Suprapubic skin (tissue), 4 donors: ENCODE measurements around the gene PARD6B. TPM values are rescaled to one million over a fixed set of nuclear protein-coding genes. Genes with fewer than 3 reads are reported as not detected.
"Not testable (repeated sequence)": the region's sequence is repeated elsewhere in the genome, so short reads cannot be mapped to it uniquely, and the experiment has no call there.

Source experiments
- DNase-seq, 2 donors: peaks; one replicate each; pipeline ENCODE4 v3.0.0-alpha.2; 2019; ENCODE audit warnings: low spot score in 2 of 2
- H3K27ac ChIP-seq: fragments of 200-600 bp; sonication (generic); one replicate; pipeline ENCODE4 v1.5.1; 2019
- H3K27me3 ChIP-seq: fragments of 200-600 bp; sonication (generic); one replicate; pipeline ENCODE4 v1.5.1; 2019
- H3K36me3 ChIP-seq: fragments of 200-600 bp; sonication (generic); one replicate; pipeline ENCODE4 v1.5.1; 2019
- H3K4me1 ChIP-seq: fragments of 200-600 bp; sonication (generic); one replicate; pipeline ENCODE4 v1.5.1; 2019
- H3K4me3 ChIP-seq: fragments of 200-600 bp; sonication (generic); one replicate; pipeline ENCODE4 v1.5.1; 2019; ENCODE audit warnings: mild to moderate bottlenecking
- H3K9me3 ChIP-seq: fragments of 200-600 bp; sonication (generic); one replicate; pipeline ENCODE4 v1.5.1; 2019
- EP300 ChIP-seq: sonication (generic); formaldehyde crosslinking; IDR thresholded peaks from one replicate; pipeline ENCODE4 v1.6.1; 2017; ENCODE audit warnings: antibody characterized with exemption
- POLR2A ChIP-seq, 2 donors: fragments of 450-650 bp; IDR thresholded peaks; one replicate each; pipeline ENCODE4 v1.6.1; 2017; ENCODE audit warnings: antibody characterized with exemption in 2 of 2, mild to moderate bottlenecking in 2 of 2, moderate library complexity in 2 of 2
- POLR2AphosphoS5 ChIP-seq, 3 donors: sonication (generic); formaldehyde crosslinking; IDR thresholded peaks; one replicate each; pipeline ENCODE4 v1.6.1; 2017; ENCODE audit warnings: antibody characterized with exemption in 3 of 3
- WGBS: methylation state at CpG from one replicate; pipeline ENCODE4 v1.1.5; 2018; 5-methylcytosine and 5-hydroxymethylcytosine counted together
- total RNA-seq, 4 donors: library from RNA; depleted of rRNA; stranded (reverse); fragments of >200 nt; gene quantifications; one replicate each; pipeline ENCODE4 v1.1.0, GENCODE V29; 2016
- TF ChIP-seq, protein P1 (sequence below), 2 donors: fragments of 200-600 bp in 1 of 2; fragments of 450-650 bp in 1 of 2; sonication (generic) in 1 of 2; IDR thresholded peaks; one replicate each; pipeline ENCODE4 v1.5.1; 2016 to 2019; ENCODE audit warnings: antibody characterized with exemption in 2 of 2, mild to moderate bottlenecking in 1 of 2, moderate library complexity in 1 of 2

The PARD6B gene
- total RNA-seq, 4 donors from 2014 or later: 7.6 to 10.3 (median 8.4) TPM

DNA sequence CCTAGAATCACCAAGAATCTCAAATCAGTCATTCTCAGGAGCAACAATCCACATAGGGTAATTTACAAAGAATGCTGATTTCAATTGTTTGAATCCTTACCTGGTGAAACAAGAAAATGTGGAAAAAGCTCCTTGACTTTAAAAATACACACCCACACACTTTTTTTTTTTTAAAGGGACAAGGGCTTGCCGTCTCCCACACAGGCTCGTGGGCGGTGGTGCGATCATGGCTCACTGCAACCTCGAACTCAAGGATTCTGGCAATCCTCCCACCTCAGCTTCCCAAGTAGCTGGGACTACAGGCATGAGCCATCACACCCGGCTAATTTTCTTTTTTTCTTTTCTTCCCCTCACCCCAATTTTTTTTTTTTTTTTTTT, 30.7 kb downstream of the PARD6B start:
- H3K27me3 ChIP-seq: no peaks in the 10 kb centered on the region
- no peak overlapping the region for H3K4me3 ChIP-seq
- 45% methylated on average over 6 of the region's 6 CpGs for WGBS
- no peaks in the 10 kb centered on the region for H3K36me3 ChIP-seq
- no peak for DNase-seq
- TF ChIP-seq EP300 (no peak), POLR2AphosphoS5 (IDR thresholded peaks at IDR 0.05) (no peak), POLR2A (IDR thresholded peaks at IDR 0.05) (no peak)
- TF ChIP-seq, protein P1, sequence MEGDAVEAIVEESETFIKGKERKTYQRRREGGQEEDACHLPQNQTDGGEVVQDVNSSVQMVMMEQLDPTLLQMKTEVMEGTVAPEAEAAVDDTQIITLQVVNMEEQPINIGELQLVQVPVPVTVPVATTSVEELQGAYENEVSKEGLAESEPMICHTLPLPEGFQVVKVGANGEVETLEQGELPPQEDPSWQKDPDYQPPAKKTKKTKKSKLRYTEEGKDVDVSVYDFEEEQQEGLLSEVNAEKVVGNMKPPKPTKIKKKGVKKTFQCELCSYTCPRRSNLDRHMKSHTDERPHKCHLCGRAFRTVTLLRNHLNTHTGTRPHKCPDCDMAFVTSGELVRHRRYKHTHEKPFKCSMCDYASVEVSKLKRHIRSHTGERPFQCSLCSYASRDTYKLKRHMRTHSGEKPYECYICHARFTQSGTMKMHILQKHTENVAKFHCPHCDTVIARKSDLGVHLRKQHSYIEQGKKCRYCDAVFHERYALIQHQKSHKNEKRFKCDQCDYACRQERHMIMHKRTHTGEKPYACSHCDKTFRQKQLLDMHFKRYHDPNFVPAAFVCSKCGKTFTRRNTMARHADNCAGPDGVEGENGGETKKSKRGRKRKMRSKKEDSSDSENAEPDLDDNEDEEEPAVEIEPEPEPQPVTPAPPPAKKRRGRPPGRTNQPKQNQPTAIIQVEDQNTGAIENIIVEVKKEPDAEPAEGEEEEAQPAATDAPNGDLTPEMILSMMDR (IDR thresholded peaks at IDR 0.05): no peak
- H3K4me1 ChIP-seq: peaks cover 22% of the 10 kb centered on the region
- H3K9me3 ChIP-seq: no peaks in the 10 kb centered on the region
- H3K27ac ChIP-seq: peak overlapping the region; percentile 75

DNA sequence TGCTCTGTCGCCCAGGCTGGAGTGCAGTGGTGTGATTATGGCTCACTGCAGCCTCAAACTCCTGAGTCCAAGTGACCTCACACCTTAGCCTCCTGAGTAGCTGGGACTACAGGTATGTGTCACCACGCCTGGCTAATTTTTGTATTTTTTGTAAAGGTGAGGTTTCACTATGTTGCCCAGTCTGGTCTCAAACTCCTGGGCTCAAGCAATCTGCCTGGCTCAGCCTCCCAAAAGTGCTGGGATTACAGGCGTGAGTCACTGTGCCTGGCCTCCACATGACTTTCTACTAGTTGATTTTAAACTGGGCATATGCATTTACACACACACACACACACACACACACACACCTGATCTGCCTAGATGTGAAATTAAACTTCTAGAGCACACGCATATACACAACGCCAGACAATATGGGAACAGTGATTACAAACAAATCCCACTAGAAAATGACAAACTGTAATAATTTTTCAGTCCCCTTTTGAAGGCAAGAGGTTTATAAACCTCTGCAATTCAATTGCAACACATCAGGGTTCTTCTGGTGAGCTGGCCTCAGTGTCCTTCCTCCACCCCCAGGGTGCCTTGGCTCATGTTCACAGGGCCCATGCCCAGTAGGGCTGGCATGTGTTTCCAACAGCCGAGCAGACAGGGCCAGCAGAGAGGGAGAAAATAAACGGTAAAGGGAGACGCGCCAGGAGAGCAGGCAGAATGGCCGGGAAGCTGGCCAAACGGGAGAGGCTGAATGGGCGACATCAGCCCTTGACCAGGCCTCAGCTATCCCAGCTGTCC, 31.2 kb downstream of the PARD6B start:
- no peak overlapping the region for H3K4me3 ChIP-seq
- H3K9me3 ChIP-seq: no peaks in the 10 kb centered on the region
- no peak for TF ChIP-seq POLR2AphosphoS5 (IDR thresholded peaks at IDR 0.05)
- no peak for TF ChIP-seq POLR2A (IDR thresholded peaks at IDR 0.05)
- TF ChIP-seq, protein P1 (IDR thresholded peaks at IDR 0.05): no peak
- TF ChIP-seq EP300: no peak
- no peaks in the 10 kb centered on the region for H3K36me3 ChIP-seq
- peak overlapping the region; percentile 75 for H3K27ac ChIP-seq
- 34% methylated on average over 12 of the region's 12 CpGs for WGBS
- peak in 1 of 2 donors; percentile 69 for DNase-seq
- peaks cover 22% of the 10 kb centered on the region for H3K4me1 ChIP-seq
- H3K27me3 ChIP-seq: no peaks in the 10 kb centered on the region

DNA sequence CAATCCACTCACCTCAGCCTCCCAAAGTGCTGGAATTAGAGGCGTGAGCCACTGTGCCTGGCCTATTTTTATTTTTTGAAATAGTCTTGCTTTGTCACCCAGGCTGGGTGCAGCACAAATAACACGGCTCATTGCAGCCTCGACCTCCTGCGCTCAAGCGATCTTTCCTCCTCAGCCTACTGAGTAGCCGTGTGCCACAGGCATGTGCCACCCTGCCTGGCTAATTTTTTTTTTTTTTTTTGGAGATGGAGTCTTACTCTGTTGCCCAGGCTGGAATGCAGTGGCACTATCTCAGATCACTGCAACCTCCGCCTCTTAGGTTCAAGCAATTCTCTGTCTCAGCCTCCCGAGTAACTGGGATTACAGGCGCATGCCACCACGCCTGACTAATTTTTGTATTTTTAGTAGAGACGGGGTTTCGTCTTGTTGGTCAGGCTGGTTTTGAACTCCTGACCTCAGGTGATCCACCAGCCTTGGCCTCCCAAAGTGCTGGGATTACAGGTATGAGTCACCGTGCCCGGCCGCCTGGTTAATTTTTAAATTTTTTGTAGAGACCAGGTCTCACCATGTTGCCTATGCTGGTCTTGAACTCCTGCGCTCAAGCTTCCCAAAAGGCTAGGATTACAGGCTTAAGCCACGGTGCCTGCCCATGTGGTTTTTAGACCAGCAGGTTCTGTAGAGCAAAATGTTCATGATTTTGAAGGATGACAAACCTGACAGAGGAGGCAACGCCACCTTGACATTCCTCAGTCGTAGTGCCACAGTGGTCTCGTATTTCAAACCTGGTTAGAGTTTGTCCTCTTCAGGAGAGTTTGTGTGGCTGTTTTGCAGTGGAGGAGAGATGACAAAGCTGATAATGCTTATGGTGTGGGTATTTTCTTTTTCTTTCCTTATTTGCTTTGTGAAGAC, 32.4 kb downstream of the PARD6B start:
- H3K36me3 ChIP-seq, H3K27ac ChIP-seq, H3K27me3 ChIP-seq, H3K4me3 ChIP-seq, H3K9me3 ChIP-seq, DNase-seq: not testable (repeated sequence)
- H3K4me1 ChIP-seq: peaks cover 22% of the 10 kb centered on the region
- WGBS: 90% methylated on average over 20 of the region's 20 CpGs

DNA sequence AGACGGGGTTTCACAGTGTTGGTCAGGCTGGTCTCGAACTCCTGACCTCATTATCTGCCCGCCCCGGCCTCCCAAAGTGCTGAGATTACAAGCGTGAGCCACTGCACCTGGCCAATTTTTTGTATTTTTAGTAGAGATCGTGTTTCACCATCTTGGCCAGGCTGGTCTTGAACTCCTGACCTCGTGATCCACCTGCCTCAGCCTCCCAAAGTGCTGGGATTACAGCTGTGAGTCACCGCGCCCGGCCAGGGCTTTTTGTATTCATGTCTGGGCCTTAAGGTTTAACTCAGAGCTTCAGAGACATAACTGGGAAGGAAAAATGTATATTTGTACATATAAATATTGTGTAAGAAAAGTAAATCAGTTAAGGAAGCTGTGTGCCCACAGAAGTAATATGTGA, 33.9 kb downstream of the PARD6B start:
- not testable (repeated sequence) for H3K36me3 ChIP-seq, H3K4me3 ChIP-seq, DNase-seq, H3K9me3 ChIP-seq, H3K27me3 ChIP-seq, H3K27ac ChIP-seq
- peaks cover 22% of the 10 kb centered on the region for H3K4me1 ChIP-seq
- WGBS: 82% methylated on average over 10 of the region's 10 CpGs

DNA sequence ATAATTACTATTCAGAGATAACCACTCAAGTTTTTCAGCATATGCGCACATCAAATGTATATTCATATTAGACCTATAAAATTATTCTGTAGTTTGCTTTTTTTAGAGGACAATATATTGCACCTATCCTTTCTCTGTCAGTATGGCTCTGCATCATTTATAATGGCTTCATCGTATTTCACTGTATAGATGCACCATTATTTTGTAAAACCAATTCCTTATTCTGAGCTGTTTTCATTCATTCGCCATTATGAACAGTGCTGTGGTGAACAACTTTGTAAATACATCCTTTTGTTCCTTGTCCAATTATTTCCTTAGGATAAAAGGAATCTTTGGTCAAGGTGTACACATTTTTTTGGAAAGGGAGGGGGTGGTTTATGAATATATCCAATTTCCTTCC, 34.3 kb downstream of the PARD6B start:
- Histone ChIP-seq H3K4me3 (no peak overlapping the region), H3K27me3 (no peaks in the 10 kb centered on the region), H3K9me3 (no peaks in the 10 kb centered on the region), H3K27ac (no peak overlapping the region), H3K4me1 (peaks cover 22% of the 10 kb centered on the region), H3K36me3 (no peaks in the 10 kb centered on the region)
- TF ChIP-seq POLR2A (IDR thresholded peaks at IDR 0.05): no peak
- TF ChIP-seq EP300: no peak
- TF ChIP-seq, protein P1 (IDR thresholded peaks at IDR 0.05): no peak
- TF ChIP-seq POLR2AphosphoS5 (IDR thresholded peaks at IDR 0.05): no peak
- DNase-seq: no peak
- 56% methylated on average over 3 of the region's 3 CpGs for whole genome bisulfite sequencing

DNA sequence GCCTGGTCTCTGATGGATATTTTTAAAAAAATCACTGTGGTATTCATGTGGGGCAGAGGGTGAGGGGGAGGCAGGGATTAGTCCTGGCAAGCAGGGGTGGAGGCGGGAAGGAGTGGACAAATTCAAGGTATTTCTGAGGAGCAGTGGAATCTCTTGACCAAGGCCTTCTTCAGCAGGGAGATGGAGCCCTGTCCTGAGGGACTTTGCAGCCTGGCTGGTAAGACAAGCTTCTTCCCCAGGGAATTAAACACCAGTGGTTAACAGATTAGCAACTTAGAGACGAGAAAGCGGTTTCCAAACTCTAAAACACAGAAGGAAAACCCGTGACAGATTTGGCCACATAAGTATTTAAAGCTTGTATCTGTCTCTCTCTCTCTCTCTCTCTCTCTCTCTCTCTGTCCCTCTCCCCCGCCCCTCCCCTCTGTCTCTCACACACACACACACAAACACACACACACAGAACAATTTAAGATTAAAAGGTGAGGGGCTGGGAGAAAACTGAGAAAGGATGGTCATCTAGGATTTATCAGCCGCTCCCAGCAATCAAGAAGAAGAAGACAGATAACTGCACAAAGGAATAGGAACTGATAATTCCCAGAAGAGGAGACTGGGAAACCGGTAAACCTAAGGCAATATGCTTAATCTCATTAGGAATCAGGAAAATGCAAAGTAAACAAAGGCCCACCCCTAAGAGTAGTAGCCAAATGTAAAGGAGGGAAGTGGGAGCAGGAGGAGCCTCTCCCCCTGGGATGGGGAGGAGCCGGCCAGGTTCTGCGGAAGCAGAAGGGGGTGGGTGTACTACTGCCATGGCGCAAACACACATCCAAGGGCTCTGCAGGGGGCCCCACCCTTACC, 35.8 kb downstream of the PARD6B start:
- not testable (repeated sequence) for H3K27me3 ChIP-seq, H3K4me1 ChIP-seq, H3K4me3 ChIP-seq, H3K36me3 ChIP-seq, H3K27ac ChIP-seq, H3K9me3 ChIP-seq
- 34% methylated on average over 9 of the region's 10 CpGs for WGBS
- DNase-seq: peak in 1 of 2 donors; percentile 52

DNA sequence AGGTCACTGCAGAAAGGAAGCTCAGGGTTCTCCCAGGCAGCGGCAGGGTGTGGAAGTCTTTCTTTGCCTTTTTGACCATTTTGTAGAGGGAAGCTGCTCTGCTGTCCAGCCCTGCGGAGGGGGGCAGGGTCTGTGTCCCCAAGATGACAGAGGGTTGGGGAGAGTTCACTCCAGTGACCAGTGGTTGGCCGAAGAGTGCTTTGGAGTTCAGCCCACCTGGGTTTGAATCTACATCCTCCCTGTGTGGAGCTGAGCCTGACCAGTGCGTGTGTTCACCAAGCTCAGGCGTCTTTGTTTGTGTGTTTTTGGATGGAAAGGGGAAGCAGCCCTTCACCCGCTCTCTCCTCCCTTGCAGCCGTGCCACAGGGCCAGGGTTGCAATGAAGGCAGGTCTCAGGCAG, 37.6 kb downstream of the PARD6B start:
- H3K4me1 ChIP-seq, H3K27me3 ChIP-seq, H3K27ac ChIP-seq, H3K9me3 ChIP-seq, H3K36me3 ChIP-seq, H3K4me3 ChIP-seq: not testable (repeated sequence)
- WGBS: 83% methylated on average over 1 of the region's 7 CpGs
- peak; percentile 5 to 67 for DNase-seq

DNA sequence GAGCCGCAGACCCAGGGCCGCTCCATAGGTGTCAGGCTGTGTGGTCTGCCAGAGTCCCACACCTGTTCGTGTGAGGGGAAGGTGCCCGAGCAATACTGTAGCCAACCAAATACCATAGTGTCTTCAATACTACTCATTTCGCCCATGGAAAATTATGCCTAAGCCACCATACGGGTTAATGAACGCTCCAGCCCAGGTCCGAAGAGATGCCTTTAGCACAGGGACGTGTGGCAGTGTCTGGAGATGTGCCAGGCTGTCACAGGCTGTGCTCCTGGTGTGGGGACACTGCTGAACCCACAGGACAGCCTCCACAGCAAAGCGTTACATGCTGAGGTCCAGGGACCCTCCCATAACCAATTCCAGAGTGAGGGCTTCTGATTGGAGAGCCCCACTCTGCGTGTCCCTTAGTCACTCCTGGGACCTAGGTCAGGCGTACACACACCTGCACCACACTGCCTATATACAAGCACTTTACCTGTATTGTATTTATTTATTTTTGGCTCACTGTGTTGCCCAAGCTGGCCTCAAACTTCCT, 38.2 kb downstream of the PARD6B start:
- not testable (repeated sequence) for H3K27ac ChIP-seq, H3K27me3 ChIP-seq, H3K4me3 ChIP-seq, H3K36me3 ChIP-seq, H3K9me3 ChIP-seq, H3K4me1 ChIP-seq
- DNase-seq: peak; percentile 17 to 65
- 79% methylated on average over 6 of the region's 12 CpGs for WGBS

DNA sequence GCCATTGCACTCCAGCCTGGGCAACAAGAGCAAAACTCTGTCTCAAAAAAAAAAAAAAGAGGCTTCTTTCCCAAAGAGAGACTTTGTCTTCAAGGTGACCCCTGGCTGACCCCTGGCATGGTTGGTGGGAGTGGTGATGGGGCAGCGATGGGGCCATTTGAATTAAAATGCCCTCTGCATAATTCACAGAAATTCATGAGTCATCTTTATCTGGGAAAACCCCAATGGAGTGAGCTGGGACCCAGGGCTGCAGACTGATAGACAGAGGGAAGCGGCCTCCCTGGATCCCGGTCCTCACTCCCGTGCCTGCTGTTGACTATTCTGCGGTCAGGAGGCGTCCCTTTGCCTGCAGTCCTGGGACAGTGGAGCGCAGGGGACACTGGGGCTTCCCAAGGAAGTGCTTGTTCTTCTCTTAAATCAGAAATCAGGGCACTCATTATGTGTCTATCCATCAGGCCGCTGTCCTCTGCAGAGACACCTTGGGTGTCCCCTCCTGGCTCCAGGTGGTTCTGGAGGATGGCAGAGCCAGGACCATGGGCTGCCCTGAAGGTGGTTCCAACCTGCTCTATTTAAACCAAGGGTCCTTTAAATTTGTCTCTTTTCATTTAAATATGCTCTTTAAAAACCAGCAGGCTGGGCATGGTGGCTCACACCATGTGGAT, 40.2 kb downstream of the PARD6B start:
- WGBS: 78% methylated on average over 3 of the region's 8 CpGs
- DNase-seq: peak; percentile 18 to 24
- not testable (repeated sequence) for H3K9me3 ChIP-seq, H3K27me3 ChIP-seq, H3K27ac ChIP-seq, H3K4me1 ChIP-seq, H3K36me3 ChIP-seq, H3K4me3 ChIP-seq
